PC-3 (cell line): ENCODE data around the gene KL. TPM values are rescaled to one million over a fixed set of nuclear protein-coding genes. Genes with fewer than 3 reads are reported as not detected.

Experiments
- ATAC-seq: fragments of 200-7000 bp; cut with Tn5 transposase; 2 replicates; pipeline ENCODE4 v1.9.1; 2020; ENCODE audit warnings: mild to moderate bottlenecking, moderate library complexity
- BruUV-seq: library from RNA; stranded (reverse); fragments of 400-500 nt; replicated peaks from 2 replicates; lab custom pipeline; 2021; lab: Mats Ljungman, UMichigan
- CTCF ChIA-PET: fragments of 300-600 bp; sonication (Branson Sonifier 250); formaldehyde crosslinking; loops from one replicate; lab custom pipeline; 2022; ENCODE audit warnings: antibody characterized with exemption; lab: Charles Lee
- POLR2A ChIA-PET: fragments of 300-600 bp; sonication (Branson Sonifier 250); formaldehyde crosslinking; loops from one replicate; lab custom pipeline; 2022; ENCODE audit warnings: antibody characterized with exemption; ENCODE audit not compliant: unreplicated experiment; lab: Charles Lee
- DNase-seq: peaks from one replicate; pipeline ENCODE4 v3.0.0-alpha.2; 2015
- H2AFZ ChIP-seq: fragments of 300-600 bp; sonication (generic); 2 replicates; pipeline ENCODE4 v1.6.0; 2016; ENCODE audit warnings: antibody characterized with exemption, low read length
- H3F3A ChIP-seq: fragments of 300-600 bp; sonication (generic); one replicate; pipeline ENCODE4 v1.6.0; 2017; ENCODE audit warnings: antibody characterized with exemption, low read length, control low read depth, mild to moderate bottlenecking; ENCODE audit not compliant: unreplicated experiment
- H3K27ac ChIP-seq: fragments of 300-600 bp; sonication (generic); 2 replicates; pipeline ENCODE4 v1.5.1; 2016; ENCODE audit warnings: mild to moderate bottlenecking, low read length
- H3K27me3 ChIP-seq: fragments of 300-600 bp; sonication (generic); 2 replicates; pipeline ENCODE4 v1.6.1; 2016; ENCODE audit warnings: low read length, mixed read lengths
- H3K36me3 ChIP-seq: fragments of 300-600 bp; sonication (generic); 2 replicates; pipeline ENCODE4 v1.6.1; 2016; ENCODE audit warnings: low read depth, mixed run types, low read length, mixed read lengths
- H3K4me1 ChIP-seq: fragments of 300-600 bp; sonication (generic); 2 replicates; pipeline ENCODE4 v1.5.1; 2016; ENCODE audit warnings: low read length; ENCODE audit not compliant: insufficient read depth
- H3K4me2 ChIP-seq: fragments of 300-600 bp; sonication (generic); 2 replicates; pipeline ENCODE4 v1.6.0; 2016; ENCODE audit warnings: low read length
- H3K4me3 ChIP-seq: fragments of 300-600 bp; sonication (generic); 2 replicates; pipeline ENCODE4 v1.5.1; 2016; ENCODE audit warnings: mild to moderate bottlenecking, low read length, mixed read lengths
- H3K79me2 ChIP-seq: fragments of 300-600 bp; sonication (generic); 2 replicates; pipeline ENCODE4 v1.6.1; 2017; ENCODE audit warnings: low read length, mixed read lengths
- H3K9ac ChIP-seq: fragments of 300-600 bp; sonication (generic); 2 replicates; pipeline ENCODE4 v1.6.0; 2016; ENCODE audit warnings: mild to moderate bottlenecking, low read length
- H3K9me2 ChIP-seq: fragments of 300-600 bp; sonication (generic); replicated peaks from 2 replicates; pipeline ENCODE4 v1.6.1; 2016; ENCODE audit warnings: mixed run types, low read length, mixed read lengths
- H3K9me3 ChIP-seq: fragments of 300-600 bp; sonication (generic); 2 replicates; pipeline ENCODE4 v1.6.1; 2016; ENCODE audit warnings: low read length, mixed read lengths
- H4K20me1 ChIP-seq: fragments of 300-600 bp; sonication (generic); 2 replicates; pipeline ENCODE4 v1.6.1; 2016; ENCODE audit warnings: low read length, mixed read lengths
- EZH2 ChIP-seq: fragments of 300-600 bp; sonication (generic); IDR thresholded peaks from one replicate; pipeline ENCODE4 v1.6.1; 2017; ENCODE audit warnings: antibody characterized with exemption, mild to moderate bottlenecking, low read length; ENCODE audit not compliant: unreplicated experiment
- EZH2phosphoT487 ChIP-seq: fragments of 300-600 bp; sonication (generic); IDR thresholded peaks from 2 replicates; pipeline ENCODE4 v1.6.1; 2018; ENCODE audit warnings: mild to moderate bottlenecking, antibody characterized with exemption, low read length, borderline replicate concordance
- intact Hi-C: fragments of 100-400 bp; cut with micrococcal nuclease; formaldehyde crosslinking; loops from 2 replicates; pipeline ENCODE4 v1.9.0; 2023
- total RNA-seq: library from RNA; depleted of rRNA; stranded (reverse); fragments of >200 nt; gene quantifications from 2 replicates; pipeline ENCODE4 v1.2.3, GENCODE V29; 2014
- TF ChIP-seq, protein P1 (sequence below): fragments of 300-600 bp; sonication (generic); conservative IDR thresholded peaks from 2 replicates; pipeline ENCODE4 v1.5.1; 2017; ENCODE audit warnings: antibody characterized with exemption, low read depth, mild to moderate bottlenecking, low read length

KL gene
- total RNA-seq, 1 experiment from 2014 or later = 0.07 TPM

DNA sequence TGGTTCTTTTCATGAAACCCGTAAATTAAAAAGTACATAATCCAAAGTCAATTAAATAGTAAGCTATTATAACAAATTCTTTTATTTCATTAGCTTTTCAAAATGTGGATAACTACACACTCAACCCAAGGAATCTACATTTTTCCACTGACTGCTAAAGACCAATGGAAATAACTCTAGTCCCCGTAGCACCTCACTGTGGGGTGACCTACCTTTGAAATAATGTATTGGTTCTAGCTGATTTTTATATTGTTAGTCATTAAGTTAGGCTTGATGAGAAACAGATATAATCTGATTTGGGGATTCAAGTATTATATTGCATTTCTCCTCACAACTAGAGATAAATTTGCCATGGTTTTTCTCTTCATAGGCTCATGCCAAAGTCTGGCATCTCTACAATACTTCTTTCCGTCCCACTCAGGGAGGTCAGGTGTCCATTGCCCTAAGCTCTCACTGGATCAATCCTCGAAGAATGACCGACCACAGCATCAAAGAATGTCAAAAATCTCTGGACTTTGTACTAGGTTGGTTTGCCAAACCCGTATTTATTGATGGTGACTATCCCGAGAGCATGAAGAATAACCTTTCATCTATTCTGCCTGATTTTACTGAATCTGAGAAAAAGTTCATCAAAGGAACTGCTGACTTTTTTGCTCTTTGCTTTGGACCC, 37.3 kb downstream of the KL start:
- no peaks in the 10 kb centered on the region for H3K79me2 ChIP-seq
- no peaks in the 10 kb centered on the region for H4K20me1 ChIP-seq
- no peak overlapping the region for H3K9ac ChIP-seq
- no peak overlapping the region for H3K4me3 ChIP-seq
- BruUV-seq = no TSS peak
- DNase-seq (no peak), ATAC-seq (no peak)
- POLR2A ChIA-PET = no interaction called here
- H3K27me3 ChIP-seq = no peaks in the 10 kb centered on the region
- CTCF ChIA-PET = no interaction called here
- no peak overlapping the region for H3K27ac ChIP-seq
- TF ChIP-seq EZH2phosphoT487 (no peak), EZH2 (no peak)
- TF ChIP-seq, protein P1, sequence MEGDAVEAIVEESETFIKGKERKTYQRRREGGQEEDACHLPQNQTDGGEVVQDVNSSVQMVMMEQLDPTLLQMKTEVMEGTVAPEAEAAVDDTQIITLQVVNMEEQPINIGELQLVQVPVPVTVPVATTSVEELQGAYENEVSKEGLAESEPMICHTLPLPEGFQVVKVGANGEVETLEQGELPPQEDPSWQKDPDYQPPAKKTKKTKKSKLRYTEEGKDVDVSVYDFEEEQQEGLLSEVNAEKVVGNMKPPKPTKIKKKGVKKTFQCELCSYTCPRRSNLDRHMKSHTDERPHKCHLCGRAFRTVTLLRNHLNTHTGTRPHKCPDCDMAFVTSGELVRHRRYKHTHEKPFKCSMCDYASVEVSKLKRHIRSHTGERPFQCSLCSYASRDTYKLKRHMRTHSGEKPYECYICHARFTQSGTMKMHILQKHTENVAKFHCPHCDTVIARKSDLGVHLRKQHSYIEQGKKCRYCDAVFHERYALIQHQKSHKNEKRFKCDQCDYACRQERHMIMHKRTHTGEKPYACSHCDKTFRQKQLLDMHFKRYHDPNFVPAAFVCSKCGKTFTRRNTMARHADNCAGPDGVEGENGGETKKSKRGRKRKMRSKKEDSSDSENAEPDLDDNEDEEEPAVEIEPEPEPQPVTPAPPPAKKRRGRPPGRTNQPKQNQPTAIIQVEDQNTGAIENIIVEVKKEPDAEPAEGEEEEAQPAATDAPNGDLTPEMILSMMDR = no peak
- no peaks in the 10 kb centered on the region for H3F3A ChIP-seq
- no peak overlapping the region for H2AFZ ChIP-seq
- no peaks in the 10 kb centered on the region for H3K9me3 ChIP-seq
- H3K9me2 ChIP-seq = no peaks in the 10 kb centered on the region
- H3K36me3 ChIP-seq = no peaks in the 10 kb centered on the region
- H3K4me2 ChIP-seq = no peak overlapping the region
- intact Hi-C loops = no loop called here
- H3K4me1 ChIP-seq = no peaks in the 10 kb centered on the region

DNA sequence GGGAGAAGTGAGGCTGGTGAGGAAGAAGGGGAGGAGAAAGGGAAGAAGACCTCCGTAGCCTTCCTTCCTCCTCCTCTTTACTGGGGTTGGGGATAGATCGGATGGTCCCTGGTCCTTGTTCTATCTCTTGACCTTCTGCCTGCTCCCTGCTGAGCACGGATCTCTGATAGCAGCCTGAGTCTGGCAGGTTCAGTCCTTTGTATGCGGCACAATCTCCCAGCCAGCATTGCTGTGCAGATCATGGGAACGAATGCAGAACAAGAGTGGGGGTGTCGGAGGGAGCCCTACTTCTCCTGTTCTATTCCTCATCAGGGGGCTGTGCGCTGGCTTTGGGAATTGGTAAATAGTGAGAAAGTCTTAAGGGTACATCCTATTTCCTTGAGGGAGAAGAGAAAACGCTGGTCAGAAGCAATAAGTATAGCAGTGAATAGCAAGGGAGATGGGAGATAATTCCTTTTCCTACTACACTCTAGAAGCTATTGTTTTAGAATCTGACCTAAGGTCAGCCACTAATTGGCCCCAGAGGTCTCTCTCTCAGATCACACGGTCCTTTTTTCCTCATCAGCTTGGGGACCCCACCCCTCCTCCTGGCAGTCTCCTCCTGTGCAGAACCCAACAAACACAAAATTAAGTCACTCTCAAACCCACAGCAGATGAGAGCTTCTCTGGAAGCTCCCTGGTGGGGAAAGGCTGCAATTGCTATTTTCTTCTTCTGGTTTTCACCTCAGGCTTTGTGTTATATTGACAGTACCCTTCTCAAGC, 41.0 kb downstream of the KL start:
- intact Hi-C loops = no loop called here

More for the DNA sequence above, 41.0 kb downstream of the KL start:
- no peak overlapping the region for H2AFZ ChIP-seq
- H3F3A ChIP-seq = no peaks in the 10 kb centered on the region
- ChIA-PET POLR2A (no interaction called here), CTCF (interaction anchor here (0.6 kb wide), 1 partner anchor 737 kb away, joined by 3 read pairs; no protein-coding TSS in a partner anchor)
- no peaks in the 10 kb centered on the region for H3K27me3 ChIP-seq
- no peak overlapping the region for H3K4me2 ChIP-seq
- no peak overlapping the region for H3K9ac ChIP-seq
- no peaks in the 10 kb centered on the region for H3K79me2 ChIP-seq
- no TSS peak for BruUV-seq
- no peaks in the 10 kb centered on the region for H3K9me2 ChIP-seq
- no peaks in the 10 kb centered on the region for H3K4me1 ChIP-seq
- H3K9me3 ChIP-seq = no peaks in the 10 kb centered on the region
- DNase-seq (peak; percentile 47), ATAC-seq (peak; percentile 24; the same call in 1 of the 2 replicates)
- no peaks in the 10 kb centered on the region for H3K36me3 ChIP-seq
- H4K20me1 ChIP-seq = no peaks in the 10 kb centered on the region
- TF ChIP-seq, protein P1 = peak; percentile 52; the same call in 1 of the 2 replicates
- no peak for TF ChIP-seq EZH2
- H3K27ac ChIP-seq = no peak overlapping the region
- no peak overlapping the region for H3K4me3 ChIP-seq
